Mucosa of descending colon (tissue), 3 donors: ENCODE data around the gene GFOD2. TPM values are rescaled to one million over a fixed set of nuclear protein-coding genes. Genes with fewer than 3 reads are reported as not detected.

Source experiments
- ATAC-seq: fragments of 200-7000 bp; cut with Tn5 transposase; one replicate; pipeline ENCODE4 v1.9.1; 2020; ENCODE audit warnings: mild to moderate bottlenecking, moderate library complexity
- DNase-seq, 3 donors: peaks; one replicate each; pipeline ENCODE4 v3.0.0-alpha.2; 2020
- H3K36me3 ChIP-seq: fragments of 200-600 bp; one replicate; pipeline ENCODE4 v1.8.0; 2021; ENCODE audit warnings: low read depth, mild to moderate bottlenecking
- H3K4me1 ChIP-seq: fragments of 200-600 bp; one replicate; pipeline ENCODE4 v1.8.0; 2021; ENCODE audit warnings: low read depth, mild to moderate bottlenecking
- H3K4me3 ChIP-seq: fragments of 200-600 bp; one replicate; pipeline ENCODE4 v1.8.0; 2021; ENCODE audit warnings: mild to moderate bottlenecking
- H3K9me3 ChIP-seq: fragments of 200-600 bp; one replicate; pipeline ENCODE4 v1.8.0; 2021; ENCODE audit warnings: mild to moderate bottlenecking
- CTCF ChIP-seq: fragments of 200-600 bp; IDR thresholded peaks from one replicate; pipeline ENCODE4 v1.8.0; 2022; ENCODE audit warnings: antibody characterized with exemption, mild to moderate bottlenecking
- intact Hi-C, 2 donors: fragments of 100-400 bp; cut with DNase I in 1 of 2; cut with micrococcal nuclease in 1 of 2; formaldehyde crosslinking; loops; one replicate each; pipeline versions ENCODE4 v1.11.0 to v1.11.1; 2022; cut with DNase I, micrococcal nuclease
- total RNA-seq, 3 donors: library from RNA; stranded (reverse); fragmentation: NEBNext Ultra II Directional in 2 of 3; extraction: Animal tissue kit (Norgen Biotek cat#: 25700) in 2 of 3; gene quantifications; one replicate each; pipeline versions ENCODE4 v1.2.1 to v1.2.4, GENCODE V29; 2021 to 2023
- donor health status: DM: no; HTN: no; CAD: no; lungs with moderate emphysema.
- donor health status: DM: no; HTN: no; CAD: no.
- donor health status: DM: no; HTN: yes; CAD: no.

Gene GFOD2
- total RNA-seq, 3 donors from 2014 or later = 25.6 to 29.2 (median 27.9) TPM

- Histone ChIP-seq H3K4me1 (peaks cover 10% of the 10 kb centered on the region), H3K4me3 (no peak overlapping the region), H3K9me3 (no peaks in the 10 kb centered on the region), H3K36me3 (no peaks in the 10 kb centered on the region)
- intact Hi-C loops = no loop called here
- DNase-seq = no peak
- TF ChIP-seq CTCF = no peak
- no peak for ATAC-seq
These were observed 43.3 kb upstream of the GFOD2 start for GRCh38 chr16:67762385-67762784.

DNA sequence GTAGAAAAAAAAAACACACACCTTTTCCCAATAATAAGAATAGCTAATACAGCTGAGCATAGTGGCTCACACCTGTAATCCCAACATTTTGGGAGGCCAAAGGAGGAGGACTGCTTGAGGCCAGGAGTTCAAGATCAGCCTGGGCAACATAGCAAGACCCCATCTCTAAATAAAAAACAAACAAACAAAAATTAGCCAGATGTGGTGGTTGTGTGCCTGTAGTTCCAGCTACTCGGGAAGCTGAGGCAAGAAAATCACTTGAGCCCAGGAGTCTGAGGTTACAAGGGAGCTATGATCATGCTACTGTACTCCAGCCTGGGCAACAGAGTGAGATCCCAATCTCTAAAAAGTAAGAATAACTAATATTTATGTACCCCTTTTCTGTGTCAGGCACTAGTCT, 42.8 kb upstream of the GFOD2 start:
- Histone ChIP-seq H3K4me3 (no peak overlapping the region), H3K9me3 (no peaks in the 10 kb centered on the region), H3K36me3 (no peaks in the 10 kb centered on the region), H3K4me1 (peaks cover 10% of the 10 kb centered on the region)
- intact Hi-C loops = no loop called here
- no peak for TF ChIP-seq CTCF
- DNase-seq (no peak), ATAC-seq (no peak)

GRCh38 chr16:67760956-67761230, 41.8 kb upstream of the GFOD2 start:
- Histone ChIP-seq H3K4me1 (peaks cover 10% of the 10 kb centered on the region), H3K9me3 (no peaks in the 10 kb centered on the region), H3K36me3 (no peaks in the 10 kb centered on the region), H3K4me3 (no peak overlapping the region)
- DNase-seq = peak; percentile 17 to 54 (median 41)
- no peak for TF ChIP-seq CTCF
- intact Hi-C loops = no loop called here
- peak; percentile 85 for ATAC-seq

DNA sequence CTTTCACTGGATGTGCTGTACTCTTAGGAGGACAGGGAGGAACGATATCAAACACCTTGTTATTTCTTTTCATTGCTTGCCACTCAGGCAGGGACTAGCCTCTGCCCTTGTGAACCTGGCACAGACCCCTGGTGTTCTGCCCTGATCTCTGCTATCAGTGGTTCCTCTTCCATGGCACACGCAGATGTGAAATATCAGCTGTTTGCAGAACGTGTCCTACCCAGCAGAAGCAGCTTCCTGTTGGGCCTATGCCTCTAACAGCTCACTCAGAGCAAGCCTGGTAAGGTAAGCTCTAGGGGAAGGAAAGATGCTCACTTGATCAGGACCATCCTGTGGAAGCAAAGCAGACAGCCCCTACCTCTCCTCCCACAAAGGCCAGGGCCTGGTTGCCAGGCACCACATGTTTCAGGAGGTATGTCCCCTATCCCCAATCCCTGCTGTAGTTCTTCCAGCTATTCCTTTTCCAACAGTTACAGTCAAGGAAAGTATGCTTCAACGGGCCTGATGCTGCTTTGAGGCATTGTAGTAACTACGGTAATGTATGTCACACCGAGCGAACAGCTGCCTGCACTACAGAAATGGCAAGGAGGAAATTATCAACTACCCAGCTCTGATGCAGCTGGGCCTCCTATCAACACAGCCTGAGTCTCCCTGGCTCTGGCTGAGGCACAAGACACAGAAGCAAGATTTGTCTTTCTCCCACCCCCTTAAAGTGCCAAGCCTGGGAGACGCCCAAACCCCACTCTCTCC, 41.3 kb upstream of the GFOD2 start:
- no peaks in the 10 kb centered on the region for H3K36me3 ChIP-seq
- intact Hi-C loops = no loop called here
- no peaks in the 10 kb centered on the region for H3K9me3 ChIP-seq
- H3K4me3 ChIP-seq = no peak overlapping the region
- TF ChIP-seq CTCF = no peak
- ATAC-seq (peak; percentile 40), DNase-seq (no peak)
- peaks cover 10% of the 10 kb centered on the region for H3K4me1 ChIP-seq

DNA sequence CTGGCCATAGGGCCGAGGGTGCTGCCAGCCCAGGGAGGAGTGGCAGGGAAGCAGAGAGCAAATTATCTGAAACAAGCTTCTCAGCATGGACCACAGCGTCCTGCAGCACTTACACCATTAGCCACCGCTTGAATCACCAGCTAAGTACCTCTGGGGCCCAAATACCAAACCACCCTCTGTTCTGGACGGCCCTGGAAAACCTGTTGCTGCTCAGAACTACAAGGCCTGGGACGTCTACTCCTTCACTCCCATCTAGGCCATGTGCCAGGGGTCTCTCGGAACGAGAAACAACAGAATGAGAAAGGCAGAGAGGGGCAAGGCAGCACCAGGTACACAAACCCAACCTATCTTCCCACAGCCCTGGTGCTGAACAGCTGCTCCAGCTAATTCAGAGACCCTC, 39.9 kb upstream of the GFOD2 start:
- no peaks in the 10 kb centered on the region for H3K9me3 ChIP-seq
- intact Hi-C loops = no loop called here
- H3K36me3 ChIP-seq = no peaks in the 10 kb centered on the region
- no peak for TF ChIP-seq CTCF
- H3K4me1 ChIP-seq = peaks cover 10% of the 10 kb centered on the region
- DNase-seq (no peak), ATAC-seq (no peak)
- no peak overlapping the region for H3K4me3 ChIP-seq

DNA sequence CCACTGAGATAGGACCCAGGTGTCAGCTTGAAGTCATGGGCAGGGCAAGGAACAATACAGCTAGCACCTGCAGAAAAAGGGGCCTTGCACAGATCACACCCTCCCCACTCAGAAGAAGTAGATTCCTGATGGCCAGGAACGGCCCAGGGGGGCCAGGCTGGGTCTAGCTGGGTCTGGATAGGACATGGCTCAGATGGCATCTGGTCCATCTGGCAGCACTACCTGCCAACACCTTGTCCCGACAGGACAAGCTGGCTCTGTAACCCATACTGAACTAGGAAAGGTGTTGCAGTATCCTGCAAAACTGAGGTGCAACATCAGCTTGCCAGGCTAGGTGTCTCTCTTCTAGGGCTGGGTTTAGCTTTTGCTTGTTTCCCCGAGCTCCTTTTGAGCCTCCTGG, 38.9 kb upstream of the GFOD2 start:
- Histone ChIP-seq H3K4me1 (peaks cover 10% of the 10 kb centered on the region), H3K4me3 (no peak overlapping the region), H3K9me3 (no peaks in the 10 kb centered on the region), H3K36me3 (no peaks in the 10 kb centered on the region)
- no peak for TF ChIP-seq CTCF
- no peak for ATAC-seq
- intact Hi-C loops = no loop called here
- DNase-seq = no peak
